IPS DF 6.9 (cell line): ENCODE results near the gene ACACA.

ENCODE experiments used
- DNase-seq: peaks from one replicate; pipeline ENCODE4 v3.0.0-alpha.2; 2013; ENCODE audit warnings: low read depth, low spot score
- H3K27ac ChIP-seq: one replicate; pipeline ENCODE4 v1.5.1; 2013; ENCODE audit warnings: low read length, control low read depth
- H3K27me3 ChIP-seq: 2 replicates; pipeline ENCODE4 v1.6.1; 2013; ENCODE audit warnings: mild to moderate bottlenecking, low read length; ENCODE audit not compliant: control insufficient read depth, insufficient read depth
- H3K36me3 ChIP-seq: 2 replicates; pipeline ENCODE4 v1.6.1; 2013; ENCODE audit warnings: low read length; ENCODE audit not compliant: control insufficient read depth, insufficient read depth
- H3K4me1 ChIP-seq: 2 replicates; pipeline ENCODE4 v1.6.1; 2013; ENCODE audit warnings: low read length; ENCODE audit not compliant: control insufficient read depth, insufficient read depth
- H3K4me3 ChIP-seq: 2 replicates; pipeline ENCODE4 v1.5.1; 2013; ENCODE audit warnings: mild to moderate bottlenecking, low read length
- H3K9me3 ChIP-seq: 2 replicates; pipeline ENCODE4 v1.6.1; 2013; ENCODE audit warnings: low read length, inconsistent platforms; ENCODE audit not compliant: control insufficient read depth, insufficient read depth
- WGBS: extraction: QIAGEN DNeasy Blood & Tissue Kit; methylation state at CpG from one replicate; pipeline ENCODE4 v1.1.7; 2013; ENCODE audit warnings: mixed read lengths, missing lambda C conversion rate; ENCODE audit not compliant: insufficient read length, insufficient coverage; 5-methylcytosine and 5-hydroxymethylcytosine counted together

Gene ACACA

DNA sequence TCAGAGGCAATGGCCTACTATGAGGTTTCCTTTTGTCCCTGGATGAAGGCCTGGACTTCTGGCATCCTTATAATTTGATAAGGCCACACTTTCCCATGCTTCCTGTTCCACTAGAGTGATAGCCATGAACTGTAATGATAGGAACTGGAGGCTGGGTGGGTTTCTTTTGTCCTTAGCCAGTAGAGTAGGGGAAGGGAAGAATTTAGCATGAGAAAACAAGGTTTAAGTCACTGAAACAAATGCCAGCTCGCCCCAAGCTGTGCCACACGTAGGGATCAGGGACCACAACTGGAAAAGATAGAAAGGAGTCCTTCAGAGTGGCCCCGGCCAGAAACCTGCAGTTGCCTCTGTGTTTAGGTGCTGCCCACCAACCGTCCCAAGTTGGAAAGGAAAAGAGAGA is 111.7 kb downstream of the ACACA start:
- Histone ChIP-seq H3K4me1 (peaks cover 3% of the 10 kb centered on the region; the same call in 1 of the 2 replicates), H3K9me3 (no peaks in the 10 kb centered on the region), H3K27ac (no peak overlapping the region), H3K4me3 (no peak overlapping the region), H3K27me3 (no peaks in the 10 kb centered on the region), H3K36me3 (no peaks in the 10 kb centered on the region)
- DNase-seq: no peak
- no CpG with 5 or more reads among the region's 4 CpGs for WGBS

DNA sequence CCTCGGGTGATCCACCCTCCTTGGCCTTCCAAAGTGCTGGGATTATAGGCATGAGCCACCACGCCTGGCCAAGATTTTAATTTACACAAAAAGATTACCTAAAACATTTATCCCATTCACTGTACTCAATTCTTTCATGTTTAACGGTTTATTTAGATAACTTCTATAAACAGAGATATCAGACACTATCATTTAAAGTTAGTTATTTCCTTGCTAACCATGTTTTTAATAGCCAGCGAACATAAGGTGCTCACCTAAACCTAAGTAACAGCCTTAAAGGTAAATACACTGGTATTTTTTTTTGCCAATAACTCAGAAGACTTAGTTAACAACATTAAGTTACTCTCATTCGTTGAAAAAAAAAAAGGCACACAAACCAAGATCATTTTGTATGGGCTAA is 112.9 kb downstream of the ACACA start:
- no peak for DNase-seq
- Histone ChIP-seq H3K27ac (no peak overlapping the region), H3K36me3 (no peaks in the 10 kb centered on the region), H3K4me1 (0 out of 2 replicates have a peak, but pooled peaks cover 3% of the 10 kb centered on the region), H3K4me3 (no peak overlapping the region), H3K27me3 (no peaks in the 10 kb centered on the region), H3K9me3 (no peaks in the 10 kb centered on the region)
- WGBS: no CpG with 5 or more reads among the region's 5 CpGs

DNA sequence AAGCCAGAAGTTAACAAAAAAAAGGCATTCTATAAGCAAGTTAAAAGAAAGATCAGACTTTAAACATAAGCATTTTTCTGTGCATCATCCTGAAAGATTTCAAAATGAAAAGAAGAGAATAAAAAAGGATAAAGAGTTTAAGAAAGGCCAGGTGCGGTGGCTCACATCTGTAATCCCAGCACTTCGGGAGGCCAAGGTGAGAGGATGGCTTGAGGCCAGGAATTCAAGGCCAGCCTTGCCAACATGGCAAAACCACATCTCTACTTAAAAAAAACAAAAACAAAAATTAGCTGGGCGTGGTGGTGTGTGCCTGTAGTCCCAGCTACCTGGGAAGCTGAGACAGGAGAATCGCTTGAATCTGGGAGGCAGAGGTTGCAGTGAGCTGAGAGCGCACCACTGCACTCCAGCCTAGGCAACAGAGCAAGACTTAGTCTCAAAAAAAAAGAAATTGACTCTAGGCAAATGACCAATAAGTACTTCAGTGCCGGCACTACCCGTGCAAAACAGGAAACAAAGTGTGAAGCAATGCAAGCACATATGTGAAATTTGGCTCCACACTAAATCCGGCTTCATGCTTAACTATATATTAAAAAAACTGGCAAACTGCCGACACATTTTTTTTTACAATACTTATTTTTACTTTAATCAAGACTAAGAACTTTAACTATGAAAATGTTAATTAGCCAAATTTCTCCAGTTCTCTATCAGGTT is 114.1 kb downstream of the ACACA start:
- H3K9me3 ChIP-seq: no peaks in the 10 kb centered on the region
- no peaks in the 10 kb centered on the region for H3K36me3 ChIP-seq
- 100% methylated on average over 2 of the region's 9 CpGs for WGBS
- H3K27me3 ChIP-seq: no peaks in the 10 kb centered on the region
- H3K4me1 ChIP-seq: 0 out of 2 replicates have a peak, but pooled peaks cover 3% of the 10 kb centered on the region
- no peak overlapping the region for H3K4me3 ChIP-seq
- no peak for DNase-seq
- H3K27ac ChIP-seq: no peak overlapping the region

DNA sequence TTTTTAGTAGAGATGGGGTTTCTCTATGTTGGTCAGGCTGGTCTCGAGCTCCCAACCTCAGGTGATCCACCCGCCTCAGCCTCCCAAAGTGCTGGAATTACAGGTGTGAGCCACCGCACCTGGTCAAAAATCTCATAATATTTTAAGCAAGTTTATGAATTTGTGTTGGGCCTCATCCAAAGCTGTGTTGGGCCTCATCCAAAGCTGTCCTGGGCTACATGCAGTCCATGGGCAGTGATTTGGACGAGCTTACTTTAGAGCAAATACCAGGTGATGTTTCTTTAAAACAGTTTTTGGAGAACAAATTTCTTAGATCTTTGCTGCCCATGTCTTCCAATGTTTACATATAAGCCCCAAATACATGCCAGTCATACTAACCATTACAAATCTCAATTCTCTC is 115.3 kb downstream of the ACACA start:
- H3K27me3 ChIP-seq: no peaks in the 10 kb centered on the region
- 0 out of 2 replicates have a peak, but pooled peaks cover 3% of the 10 kb centered on the region for H3K4me1 ChIP-seq
- H3K36me3 ChIP-seq: no peaks in the 10 kb centered on the region
- no peak overlapping the region for H3K4me3 ChIP-seq
- no peak overlapping the region for H3K27ac ChIP-seq
- no peak for DNase-seq
- H3K9me3 ChIP-seq: no peaks in the 10 kb centered on the region
- WGBS: no CpG with 5 or more reads among the region's 4 CpGs

DNA sequence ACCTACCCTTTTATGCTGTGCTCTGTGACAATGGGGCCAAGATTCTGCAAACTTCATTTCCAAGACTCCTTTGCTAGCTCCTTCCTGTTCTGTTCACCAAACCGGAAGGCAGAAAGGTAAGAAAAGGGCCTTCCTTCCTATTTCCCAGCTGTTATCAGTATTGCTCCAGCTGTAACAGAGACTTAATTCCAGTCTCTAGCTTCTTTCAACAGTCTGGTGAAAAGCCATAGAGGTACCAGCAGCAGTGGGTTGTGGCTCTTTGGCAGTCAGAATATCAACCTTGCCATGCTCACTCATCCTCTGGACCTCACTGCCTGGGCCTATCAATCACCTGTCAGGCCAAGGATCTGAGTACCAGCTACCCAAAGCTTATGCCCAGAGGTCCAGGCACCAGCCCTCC is 120.2 kb downstream of the ACACA start:
- no peaks in the 10 kb centered on the region for H3K4me1 ChIP-seq
- no peak for DNase-seq
- H3K4me3 ChIP-seq: no peak overlapping the region
- H3K36me3 ChIP-seq: no peaks in the 10 kb centered on the region
- no peaks in the 10 kb centered on the region for H3K27me3 ChIP-seq
- no peak overlapping the region for H3K27ac ChIP-seq
- H3K9me3 ChIP-seq: no peaks in the 10 kb centered on the region
- WGBS: no CpG with 5 or more reads among the region's 1 CpG

DNA sequence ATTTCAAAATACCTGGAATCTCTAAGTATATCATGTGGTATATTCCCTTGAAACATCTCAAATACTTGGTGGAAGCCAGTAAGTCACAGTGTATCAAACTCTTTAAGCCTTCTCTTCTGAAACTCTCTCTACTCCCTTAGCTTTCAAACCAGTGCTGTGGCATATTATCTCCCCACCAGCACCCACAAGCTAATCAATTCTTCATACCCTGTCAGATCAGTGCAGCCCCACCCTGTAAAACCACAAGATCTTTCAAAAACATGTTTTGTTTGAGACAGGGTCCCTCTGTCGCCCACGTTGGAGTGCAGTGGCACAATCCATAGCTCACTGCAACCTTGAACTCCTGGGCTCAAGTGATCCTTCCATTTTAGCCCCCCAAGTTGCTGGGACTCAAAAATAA is 122.4 kb downstream of the ACACA start:
- H3K27me3 ChIP-seq: no peaks in the 10 kb centered on the region
- DNase-seq: no peak
- H3K4me1 ChIP-seq: no peaks in the 10 kb centered on the region
- no peaks in the 10 kb centered on the region for H3K36me3 ChIP-seq
- H3K27ac ChIP-seq: no peak overlapping the region
- no peak overlapping the region for H3K4me3 ChIP-seq
- WGBS: no CpG with 5 or more reads among the region's 2 CpGs
- no peaks in the 10 kb centered on the region for H3K9me3 ChIP-seq

DNA sequence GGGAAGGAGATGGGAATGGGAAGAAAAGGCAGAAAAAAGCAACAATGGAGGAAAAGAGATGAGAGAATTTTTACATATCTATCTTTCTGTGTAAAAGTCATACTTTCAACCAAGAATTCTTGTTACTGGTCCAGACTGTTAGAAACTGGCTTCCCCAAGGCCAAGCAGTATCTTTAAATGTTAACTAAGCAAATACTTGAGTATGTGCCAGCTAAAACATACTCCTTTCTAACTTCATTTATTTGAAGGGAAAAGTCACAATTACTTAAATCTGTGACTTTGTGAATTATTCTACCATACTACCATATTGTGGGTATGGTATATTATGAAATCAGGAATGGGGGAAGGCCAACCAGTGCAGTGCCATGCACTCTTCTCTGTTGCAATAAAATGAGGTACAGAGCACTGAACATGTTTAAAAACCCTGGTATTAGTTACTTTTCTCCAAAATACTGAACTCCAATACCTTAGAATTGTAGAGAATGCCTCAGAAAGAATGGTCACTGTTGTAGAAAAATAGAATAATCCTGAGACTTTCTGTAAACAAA is 123.1 kb downstream of the ACACA start:
- H3K27ac ChIP-seq: no peak overlapping the region
- no peaks in the 10 kb centered on the region for H3K27me3 ChIP-seq
- no peaks in the 10 kb centered on the region for H3K36me3 ChIP-seq
- no peak overlapping the region for H3K4me3 ChIP-seq
- H3K9me3 ChIP-seq: no peaks in the 10 kb centered on the region
- DNase-seq: no peak
- H3K4me1 ChIP-seq: no peaks in the 10 kb centered on the region

DNA sequence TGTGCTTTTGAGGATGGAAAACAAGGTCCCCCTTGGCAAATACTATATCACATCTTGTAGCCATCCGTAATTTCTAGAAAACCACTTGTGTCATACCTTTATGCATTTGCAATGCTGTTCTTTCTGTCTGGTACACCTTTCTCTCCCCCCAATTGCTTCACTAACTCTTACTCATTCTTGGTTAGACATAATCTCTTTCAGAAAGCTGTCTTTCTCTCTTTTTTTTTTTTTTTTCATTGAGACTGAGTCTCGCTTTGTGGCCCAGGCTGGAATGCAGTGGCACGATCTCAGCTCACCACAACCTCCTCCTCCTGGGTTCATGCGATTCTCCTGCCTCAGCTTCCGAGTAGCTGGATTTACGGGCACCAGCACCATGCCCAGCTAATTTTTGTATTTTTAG is 125.8 kb downstream of the ACACA start:
- WGBS: no CpG with 5 or more reads among the region's 6 CpGs
- DNase-seq: no peak
- Histone ChIP-seq H3K9me3 (no peaks in the 10 kb centered on the region), H3K36me3 (peaks cover under 1% of the 10 kb centered on the region; the same call in 1 of the 2 replicates), H3K4me3 (no peak overlapping the region), H3K27ac (no peak overlapping the region), H3K27me3 (no peaks in the 10 kb centered on the region), H3K4me1 (no peaks in the 10 kb centered on the region)

DNA sequence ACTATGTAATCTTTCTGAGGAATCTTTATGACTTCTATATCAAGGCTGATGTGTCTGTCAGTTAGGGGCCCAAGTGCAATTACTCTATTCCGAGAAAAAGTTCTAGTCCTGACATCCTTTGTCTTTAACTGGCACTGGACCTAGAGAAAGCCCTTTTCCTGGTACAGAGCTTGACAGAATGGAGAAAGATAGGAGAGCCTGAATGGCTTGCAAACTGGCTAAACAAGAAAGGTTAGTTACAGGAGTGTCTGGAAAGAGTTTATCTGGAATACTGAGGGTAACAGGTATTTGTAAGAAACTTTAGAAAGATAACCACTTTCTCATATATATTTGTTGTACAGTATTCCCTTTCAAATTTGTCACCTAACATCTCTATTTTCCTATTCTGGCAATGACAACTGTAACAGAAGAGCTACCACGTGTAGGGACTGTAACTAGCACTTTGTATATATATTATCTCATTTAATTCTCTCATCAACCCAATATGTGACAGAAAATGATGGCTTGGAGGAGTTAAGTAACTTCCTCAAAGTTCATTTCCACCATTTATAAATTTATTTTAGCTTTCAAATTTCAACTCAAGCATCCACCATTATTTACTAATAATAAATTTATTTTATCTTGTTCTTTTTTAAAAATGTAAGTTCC is 128.3 kb downstream of the ACACA start:
- no peak overlapping the region for H3K4me3 ChIP-seq
- DNase-seq: no peak
- no peaks in the 10 kb centered on the region for H3K27me3 ChIP-seq
- H3K27ac ChIP-seq: no peak overlapping the region
- no peaks in the 10 kb centered on the region for H3K9me3 ChIP-seq
- no CpG with 5 or more reads among the region's 2 CpGs for WGBS
- no peaks in the 10 kb centered on the region for H3K4me1 ChIP-seq
- peaks cover 9% of the 10 kb centered on the region; the same call in 1 of the 2 replicates for H3K36me3 ChIP-seq

DNA sequence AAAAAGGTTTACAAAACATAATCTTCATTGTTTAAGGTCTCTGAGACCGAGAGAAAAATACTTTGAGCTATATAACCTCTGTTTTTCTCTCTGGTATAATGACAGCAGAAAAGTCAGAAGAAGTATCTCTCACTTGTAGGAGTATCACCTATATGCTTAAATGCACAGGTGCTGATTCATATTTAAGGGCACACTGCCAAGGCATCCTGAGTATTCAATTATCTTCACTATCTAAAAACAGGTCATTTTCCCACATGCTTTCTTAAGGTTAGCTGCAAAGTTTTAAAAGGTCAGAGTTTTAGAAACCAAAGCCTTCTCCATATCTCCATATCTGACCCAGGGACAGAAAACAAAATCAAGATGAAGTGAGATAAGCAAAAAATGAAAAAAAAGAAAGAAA is 130.2 kb downstream of the ACACA start:
- H3K27ac ChIP-seq: no peak overlapping the region
- no CpG with 5 or more reads among the region's 1 CpG for WGBS
- H3K4me1 ChIP-seq: no peaks in the 10 kb centered on the region

More for the DNA sequence above, 130.2 kb downstream of the ACACA start:
- DNase-seq: no peak
- Histone ChIP-seq H3K36me3 (peaks cover 9% of the 10 kb centered on the region; the same call in 1 of the 2 replicates), H3K27me3 (no peaks in the 10 kb centered on the region), H3K9me3 (no peaks in the 10 kb centered on the region), H3K4me3 (no peak overlapping the region)
